HCT116 (cell line): ENCODE data around the gene ZNF761.
"Not testable (repeated sequence)": the region's sequence is repeated elsewhere in the genome, so short reads cannot be mapped to it uniquely, and the experiment has no call there.

Experiments used
- EGR1 ChIP-seq: IDR thresholded peaks from 2 replicates; pipeline ENCODE4 v1.6.1; 2012; ENCODE audit warnings: low read depth
- EZH2phosphoT487 ChIP-seq: fragments of 200-600 bp; IDR thresholded peaks from 2 replicates; pipeline ENCODE4 v1.6.1; 2018; ENCODE audit warnings: antibody characterized with exemption, borderline replicate concordance
- POLR2A ChIP-seq: IDR thresholded peaks from 2 replicates; pipeline ENCODE4 v1.7.0; 2011; ENCODE audit warnings: borderline replicate concordance; ENCODE audit not compliant: insufficient read depth, insufficient read length; ENCODE audit errors: extremely low read depth
- POLR2AphosphoS5 ChIP-seq: IDR thresholded peaks from 2 replicates; pipeline ENCODE4 v1.6.1; 2011; ENCODE audit warnings: mild to moderate bottlenecking, low read depth, low read length, moderate library complexity
- SIN3A ChIP-seq: IDR thresholded peaks from 2 replicates; pipeline ENCODE4 v1.6.1; 2012; ENCODE audit warnings: low read depth
- SRF ChIP-seq: IDR thresholded peaks from 2 replicates; pipeline ENCODE4 v1.6.1; 2012; ENCODE audit warnings: low read depth
- TCF7L2 ChIP-seq: IDR thresholded peaks from 2 replicates; pipeline ENCODE4 v1.7.0; 2011; ENCODE audit warnings: borderline replicate concordance, inconsistent platforms; ENCODE audit not compliant: insufficient read depth, insufficient read length; ENCODE audit errors: extremely low read depth
- YY1 ChIP-seq: IDR thresholded peaks from 2 replicates; pipeline ENCODE4 v1.6.1; 2011; ENCODE audit warnings: low read length, low read depth, moderate library complexity, mild to moderate bottlenecking; ENCODE audit not compliant: insufficient replicate concordance; ENCODE audit errors: extremely low read depth
- ZFX ChIP-seq: fragments of 450-650 bp; IDR thresholded peaks from 2 replicates; pipeline ENCODE4 v1.6.1; 2017
- ZNF274 ChIP-seq: fragments of 200-500 bp; sonication (Bioruptor generic); IDR thresholded peaks from 2 replicates; pipeline ENCODE4 v1.6.1; 2014; ENCODE audit warnings: mild to moderate bottlenecking, low read depth, low read length, inconsistent platforms
- TF ChIP-seq, protein P1 (sequence below), 3 experiments: fragments of 200-600 bp in 1 of 3; sonication (generic) in 1 of 3; IDR thresholded peaks in 2 of 3; conservative IDR thresholded peaks in 1 of 3; 2 replicates each; pipeline ENCODE4 v1.5.1; 2012 to 2017; ENCODE audit warnings: low read depth in 2 of 3, low read length in 2 of 3, antibody characterized with exemption in 1 of 3, borderline replicate concordance in 1 of 3, control low read depth in 1 of 3, mild to moderate bottlenecking in 1 of 3, mixed read lengths in 1 of 3, mixed run types in 1 of 3, moderate library complexity in 1 of 3; ENCODE audit not compliant: insufficient read depth in 1 of 3
- TF ChIP-seq, protein P2 (sequence below): IDR thresholded peaks from 2 replicates; pipeline ENCODE4 v1.6.1; 2012
- TF ChIP-seq, protein P3 (sequence below): IDR thresholded peaks from 2 replicates; pipeline ENCODE4 v1.6.1; 2012; ENCODE audit warnings: low read depth

DNA sequence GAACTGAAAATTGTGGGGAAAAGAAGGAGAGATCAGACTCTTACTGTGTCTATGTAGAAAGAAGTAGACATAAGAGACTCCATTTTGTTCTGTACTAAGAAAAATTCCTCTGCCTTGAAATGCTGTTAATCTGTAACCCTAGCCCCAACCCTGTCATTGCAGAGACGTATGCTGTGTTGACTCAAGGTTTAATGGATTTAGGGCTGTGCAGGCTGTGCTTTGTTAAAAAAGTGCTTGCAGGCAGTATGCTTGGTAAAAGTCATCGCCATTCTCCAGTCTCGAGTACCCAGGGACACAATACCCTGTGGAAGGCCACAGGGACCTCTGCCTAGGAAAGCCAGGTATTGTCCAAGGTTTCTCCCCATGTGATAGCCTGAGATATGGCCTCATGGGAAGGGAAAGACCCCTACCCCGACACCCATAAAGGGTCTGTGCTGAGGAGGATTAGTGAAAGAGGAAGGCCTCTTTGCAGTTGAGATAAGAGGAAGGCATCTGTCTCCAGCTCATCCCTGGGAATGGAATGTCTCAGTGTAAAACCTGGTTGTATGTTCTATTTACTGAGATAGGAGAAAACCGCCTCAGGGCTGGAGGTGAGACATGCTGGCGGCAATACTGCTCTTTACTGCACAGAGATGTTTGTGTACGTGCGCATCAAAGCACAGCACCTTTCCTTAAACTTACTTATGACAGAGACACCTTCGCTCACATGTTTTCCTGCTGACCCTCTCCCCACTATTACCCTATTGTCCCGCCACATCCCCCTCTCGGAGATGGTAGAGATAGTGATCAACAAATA lies 11.1 kb upstream of the ZNF761 start:
- not testable (repeated sequence) for TF ChIP-seq POLR2AphosphoS5, ZFX, SIN3A, SRF, POLR2A, ZNF274, EZH2phosphoT487, TCF7L2, EGR1, YY1
- TF ChIP-seq, protein P1, sequence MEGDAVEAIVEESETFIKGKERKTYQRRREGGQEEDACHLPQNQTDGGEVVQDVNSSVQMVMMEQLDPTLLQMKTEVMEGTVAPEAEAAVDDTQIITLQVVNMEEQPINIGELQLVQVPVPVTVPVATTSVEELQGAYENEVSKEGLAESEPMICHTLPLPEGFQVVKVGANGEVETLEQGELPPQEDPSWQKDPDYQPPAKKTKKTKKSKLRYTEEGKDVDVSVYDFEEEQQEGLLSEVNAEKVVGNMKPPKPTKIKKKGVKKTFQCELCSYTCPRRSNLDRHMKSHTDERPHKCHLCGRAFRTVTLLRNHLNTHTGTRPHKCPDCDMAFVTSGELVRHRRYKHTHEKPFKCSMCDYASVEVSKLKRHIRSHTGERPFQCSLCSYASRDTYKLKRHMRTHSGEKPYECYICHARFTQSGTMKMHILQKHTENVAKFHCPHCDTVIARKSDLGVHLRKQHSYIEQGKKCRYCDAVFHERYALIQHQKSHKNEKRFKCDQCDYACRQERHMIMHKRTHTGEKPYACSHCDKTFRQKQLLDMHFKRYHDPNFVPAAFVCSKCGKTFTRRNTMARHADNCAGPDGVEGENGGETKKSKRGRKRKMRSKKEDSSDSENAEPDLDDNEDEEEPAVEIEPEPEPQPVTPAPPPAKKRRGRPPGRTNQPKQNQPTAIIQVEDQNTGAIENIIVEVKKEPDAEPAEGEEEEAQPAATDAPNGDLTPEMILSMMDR (IDR thresholded peaks at IDR 0.05 in 2 of 3, conservative IDR thresholded peaks at IDR 0.05 in 1 of 3; ENCODE audit: borderline replicate concordance in 1 of 3, insufficient read depth in 1 of 3, low read depth in 2 of 3, low read length in 2 of 3), result not testable (repeated sequence)
- TF ChIP-seq, protein P2, sequence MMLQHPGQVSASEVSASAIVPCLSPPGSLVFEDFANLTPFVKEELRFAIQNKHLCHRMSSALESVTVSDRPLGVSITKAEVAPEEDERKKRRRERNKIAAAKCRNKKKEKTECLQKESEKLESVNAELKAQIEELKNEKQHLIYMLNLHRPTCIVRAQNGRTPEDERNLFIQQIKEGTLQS, result not testable (repeated sequence)
- TF ChIP-seq, protein P3, sequence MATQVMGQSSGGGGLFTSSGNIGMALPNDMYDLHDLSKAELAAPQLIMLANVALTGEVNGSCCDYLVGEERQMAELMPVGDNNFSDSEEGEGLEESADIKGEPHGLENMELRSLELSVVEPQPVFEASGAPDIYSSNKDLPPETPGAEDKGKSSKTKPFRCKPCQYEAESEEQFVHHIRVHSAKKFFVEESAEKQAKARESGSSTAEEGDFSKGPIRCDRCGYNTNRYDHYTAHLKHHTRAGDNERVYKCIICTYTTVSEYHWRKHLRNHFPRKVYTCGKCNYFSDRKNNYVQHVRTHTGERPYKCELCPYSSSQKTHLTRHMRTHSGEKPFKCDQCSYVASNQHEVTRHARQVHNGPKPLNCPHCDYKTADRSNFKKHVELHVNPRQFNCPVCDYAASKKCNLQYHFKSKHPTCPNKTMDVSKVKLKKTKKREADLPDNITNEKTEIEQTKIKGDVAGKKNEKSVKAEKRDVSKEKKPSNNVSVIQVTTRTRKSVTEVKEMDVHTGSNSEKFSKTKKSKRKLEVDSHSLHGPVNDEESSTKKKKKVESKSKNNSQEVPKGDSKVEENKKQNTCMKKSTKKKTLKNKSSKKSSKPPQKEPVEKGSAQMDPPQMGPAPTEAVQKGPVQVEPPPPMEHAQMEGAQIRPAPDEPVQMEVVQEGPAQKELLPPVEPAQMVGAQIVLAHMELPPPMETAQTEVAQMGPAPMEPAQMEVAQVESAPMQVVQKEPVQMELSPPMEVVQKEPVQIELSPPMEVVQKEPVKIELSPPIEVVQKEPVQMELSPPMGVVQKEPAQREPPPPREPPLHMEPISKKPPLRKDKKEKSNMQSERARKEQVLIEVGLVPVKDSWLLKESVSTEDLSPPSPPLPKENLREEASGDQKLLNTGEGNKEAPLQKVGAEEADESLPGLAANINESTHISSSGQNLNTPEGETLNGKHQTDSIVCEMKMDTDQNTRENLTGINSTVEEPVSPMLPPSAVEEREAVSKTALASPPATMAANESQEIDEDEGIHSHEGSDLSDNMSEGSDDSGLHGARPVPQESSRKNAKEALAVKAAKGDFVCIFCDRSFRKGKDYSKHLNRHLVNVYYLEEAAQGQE, result not testable (repeated sequence)
